ENCODE data around the gene NR2F1-AS1. TPM values are rescaled to one million over a fixed set of nuclear protein-coding genes. Genes with fewer than 3 reads are reported as not detected.
"Not testable (repeated sequence)": the region's sequence is repeated elsewhere in the genome, so short reads cannot be mapped to it uniquely, and the experiment has no call there.

NR2F1-AS1 gene
- total RNA-seq, 4 donors from 2014 or later: 0.35 to 9.1 (median 3.2) TPM

DNA sequence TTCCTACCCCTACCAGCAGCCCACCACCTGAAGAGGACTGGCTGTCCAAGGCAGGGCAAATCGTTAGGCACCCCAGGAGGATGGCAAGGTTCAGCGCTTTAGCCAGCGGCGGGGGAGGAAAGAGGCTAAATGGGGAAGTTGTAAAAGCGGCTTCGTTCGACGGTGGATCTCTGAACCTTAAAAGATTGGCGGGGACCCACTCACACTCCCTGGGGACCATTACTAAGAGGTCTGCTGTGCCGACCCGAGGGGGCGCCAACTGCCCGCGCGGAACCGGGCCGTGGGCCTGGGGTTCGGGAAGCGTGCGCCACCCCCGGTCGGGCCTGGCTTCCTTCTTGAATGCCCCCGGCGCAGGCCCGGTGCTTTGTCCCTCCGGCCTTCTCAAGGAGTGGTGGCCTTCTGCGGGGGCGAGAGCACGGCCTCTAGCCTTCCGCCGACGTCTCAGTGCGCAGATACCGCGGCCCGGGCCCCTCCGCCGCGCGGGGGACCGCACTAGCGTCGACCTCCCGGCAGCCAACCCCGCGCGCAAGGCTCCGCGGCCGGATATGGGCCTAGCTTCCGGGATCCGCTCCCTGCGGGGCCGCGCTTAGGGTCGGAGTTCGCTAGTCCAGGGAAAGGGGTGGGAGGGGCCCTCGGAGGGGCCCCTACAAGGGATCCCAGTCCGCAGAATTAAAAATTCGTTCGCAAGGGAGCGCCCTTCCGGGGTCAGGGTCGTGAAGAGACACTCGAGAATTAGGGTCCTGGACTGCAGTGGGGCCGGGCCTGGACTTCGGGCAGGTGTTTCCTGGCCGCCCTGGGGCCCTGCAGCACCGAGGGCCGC, 10.5 kb downstream of the NR2F1-AS1 start:
- DNase-seq: no peak
- H3K36me3 ChIP-seq: no peaks in the 10 kb centered on the region
- peak overlapping the region in 3 of 4 donors; percentile 16 to 36 (median 16) for H3K4me3 ChIP-seq
- TF ChIP-seq POLR2A (IDR thresholded peaks at IDR 0.05) (no peak), CTCF (IDR thresholded peaks at IDR 0.05) (no peak)
- H3K27me3 ChIP-seq: peaks cover 0 to 14% of the 10 kb centered on the region in 2 donors
- peaks cover 0 to 23% (median 0%) of the 10 kb centered on the region in 4 donors for H3K4me1 ChIP-seq
- H3K9me3 ChIP-seq: no peaks in the 10 kb centered on the region
- H3K27ac ChIP-seq: no peak overlapping the region

DNA sequence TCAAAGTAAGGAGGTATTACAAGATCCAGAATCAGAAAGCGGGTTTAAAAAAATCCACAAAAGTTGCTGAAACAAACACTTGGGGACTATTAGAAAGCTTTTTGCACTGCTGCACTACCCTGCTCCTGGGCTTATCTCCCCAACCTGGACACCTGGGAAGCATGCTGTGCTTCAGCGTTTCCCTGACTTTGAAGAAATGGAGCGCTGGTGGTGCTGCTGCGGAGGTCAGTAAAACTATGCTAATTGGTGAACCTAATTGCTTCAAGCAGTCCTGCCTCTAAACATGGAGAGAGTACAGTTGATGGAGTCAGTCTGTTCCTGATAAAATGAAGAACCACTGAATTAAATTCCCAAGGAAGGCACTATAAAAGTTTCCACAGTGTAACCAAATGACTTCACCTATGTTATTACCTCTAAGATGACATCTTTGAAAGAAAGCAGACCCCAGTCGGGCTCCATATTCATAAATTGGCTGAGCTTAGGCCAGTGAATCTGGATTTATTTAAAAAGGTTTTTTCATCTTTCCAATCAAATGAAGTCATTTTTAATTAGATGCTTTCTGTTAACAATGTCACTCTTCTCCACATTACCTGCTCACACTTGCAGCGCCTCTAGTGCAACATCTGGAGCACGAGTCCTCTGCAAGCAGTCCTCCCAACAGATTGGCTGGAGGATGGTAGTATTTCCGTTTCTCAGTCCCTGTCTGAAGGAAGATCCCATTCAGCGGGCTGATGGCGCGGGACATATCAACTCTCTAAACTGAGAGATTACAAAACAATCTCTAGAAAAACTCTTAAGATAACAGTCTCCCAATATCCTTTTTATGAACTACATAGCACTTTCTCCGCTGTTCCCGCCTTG, 11.5 kb downstream of the NR2F1-AS1 start:
- Histone ChIP-seq H3K27ac (no peak overlapping the region), H3K27me3 (peaks cover 0 to 14% of the 10 kb centered on the region in 2 donors), H3K36me3 (no peaks in the 10 kb centered on the region), H3K4me3 (no peak overlapping the region), H3K9me3 (no peaks in the 10 kb centered on the region), H3K4me1 (peaks cover 0 to 21% (median 0%) of the 10 kb centered on the region in 4 donors)
- DNase-seq: no peak
- no peak for TF ChIP-seq CTCF (IDR thresholded peaks at IDR 0.05)
- no peak for TF ChIP-seq POLR2A (IDR thresholded peaks at IDR 0.05)

DNA sequence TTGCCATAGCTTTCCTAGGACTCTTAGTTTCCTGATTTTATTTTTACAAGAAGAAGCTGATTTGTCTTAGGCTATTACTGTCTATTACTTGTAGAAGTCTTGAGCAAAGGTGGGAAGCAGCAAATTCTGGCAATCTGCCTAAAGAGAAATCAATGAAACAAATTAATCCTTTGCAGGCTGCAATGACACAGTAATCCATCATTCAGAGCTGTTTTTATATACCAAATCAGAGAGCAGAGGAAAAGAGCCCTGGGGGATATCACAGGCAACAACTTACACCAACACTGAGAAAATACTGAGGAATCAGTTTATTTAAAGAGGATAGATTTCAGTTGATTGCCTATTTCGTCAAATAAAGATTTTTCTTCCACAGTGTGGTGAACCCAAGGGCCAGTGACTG, 13.6 kb downstream of the NR2F1-AS1 start:
- TF ChIP-seq POLR2A (IDR thresholded peaks at IDR 0.05): no peak
- no peak for TF ChIP-seq CTCF (IDR thresholded peaks at IDR 0.05)
- DNase-seq: no peak
- Histone ChIP-seq H3K27me3 (peaks cover 0 to 14% of the 10 kb centered on the region in 2 donors), H3K36me3 (no peaks in the 10 kb centered on the region), H3K4me3 (no peak overlapping the region), H3K27ac (no peak overlapping the region), H3K9me3 (no peaks in the 10 kb centered on the region), H3K4me1 (peaks cover 0 to 18% (median 0%) of the 10 kb centered on the region in 4 donors)

- Histone ChIP-seq H3K27ac (no peak overlapping the region), H3K4me3 (no peak overlapping the region), H3K36me3 (no peaks in the 10 kb centered on the region), H3K27me3 (peaks cover 0 to 8% of the 10 kb centered on the region in 2 donors), H3K9me3 (no peaks in the 10 kb centered on the region), H3K4me1 (peaks cover 0 to 7% (median 0%) of the 10 kb centered on the region in 4 donors)
- no peak for DNase-seq
- TF ChIP-seq POLR2A (IDR thresholded peaks at IDR 0.05) (no peak), CTCF (IDR thresholded peaks at IDR 0.05) (no peak)
These were observed 14.9 kb downstream of the NR2F1-AS1 start for GRCh38 chr5:93566091-93566490.

DNA sequence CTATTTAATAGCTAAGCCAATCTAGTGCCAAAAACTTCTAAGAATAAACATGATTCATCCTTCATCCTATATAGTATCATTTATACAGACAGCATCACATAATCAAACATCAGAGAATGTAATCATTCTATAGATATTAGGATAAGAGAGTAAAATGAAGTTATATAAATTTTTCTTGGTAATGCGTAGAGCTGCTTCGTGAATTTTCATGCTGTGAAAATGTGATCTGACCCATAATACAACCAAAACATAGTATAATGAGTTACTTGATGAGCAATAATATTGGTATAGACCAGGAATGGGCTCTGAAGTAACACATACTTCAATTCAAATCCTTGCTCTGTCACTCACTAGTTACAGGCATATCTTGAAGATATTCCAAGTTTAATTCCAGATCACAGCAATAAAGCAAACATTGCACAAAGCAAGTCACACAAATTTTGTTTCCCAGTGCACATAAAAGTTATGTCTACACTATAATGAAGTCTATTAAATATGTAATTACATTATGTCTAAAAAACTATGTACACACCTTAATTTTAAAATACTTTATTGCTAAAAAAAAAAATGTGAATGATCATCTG, 23.9 kb downstream of the NR2F1-AS1 start:
- Histone ChIP-seq H3K36me3 (no peaks in the 10 kb centered on the region), H3K27ac (no peak overlapping the region), H3K9me3 (no peaks in the 10 kb centered on the region), H3K27me3 (no peaks in the 10 kb centered on the region), H3K4me3 (no peak overlapping the region), H3K4me1 (no peaks in the 10 kb centered on the region)
- DNase-seq: no peak
- TF ChIP-seq POLR2A (IDR thresholded peaks at IDR 0.05) (no peak), CTCF (IDR thresholded peaks at IDR 0.05) (no peak)

DNA sequence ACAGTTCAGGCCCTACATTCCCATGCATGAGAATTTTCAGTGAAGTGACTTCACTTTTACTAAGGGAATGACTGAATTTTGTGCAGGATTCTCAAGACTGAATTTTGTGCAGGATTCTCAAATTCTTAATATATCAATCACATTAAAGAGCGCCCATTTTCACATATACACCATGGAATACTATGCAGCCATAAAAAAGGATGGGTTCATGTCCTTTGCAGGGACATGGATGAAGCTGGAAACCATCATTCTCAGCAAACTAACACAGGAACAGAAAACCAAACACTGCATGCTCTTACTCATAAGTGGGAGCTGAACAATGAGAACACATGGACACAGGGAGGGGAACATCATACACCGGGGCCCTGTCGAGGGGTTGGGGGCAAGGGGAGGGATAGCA, 31.4 kb downstream of the NR2F1-AS1 start:
- not testable (repeated sequence) for DNase-seq, H3K36me3 ChIP-seq, H3K4me1 ChIP-seq, H3K27me3 ChIP-seq, H3K4me3 ChIP-seq, H3K9me3 ChIP-seq, H3K27ac ChIP-seq
